Measurements from ENCODE around the gene MLIP.

Gene MLIP

DNA sequence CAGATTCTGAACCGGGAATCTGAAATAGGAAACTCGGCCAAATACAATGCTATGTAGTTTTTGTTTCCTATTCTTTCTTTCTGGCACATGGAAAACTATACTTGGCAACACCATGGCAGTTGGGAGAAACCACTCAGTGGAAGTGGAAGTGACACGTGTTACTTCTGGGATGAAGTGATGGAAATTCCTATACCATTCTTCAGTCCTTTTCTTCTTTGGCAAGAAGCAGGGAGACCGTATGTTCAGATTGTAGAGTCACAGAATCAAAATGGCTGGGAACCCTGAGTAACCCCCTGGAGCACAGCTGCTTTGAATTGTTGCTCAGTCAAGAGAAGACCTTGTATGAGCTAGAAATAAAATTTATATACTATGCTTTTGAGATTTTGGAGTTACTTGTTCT is 178.2 kb downstream of the MLIP start:
- no peak for DNase-seq

DNA sequence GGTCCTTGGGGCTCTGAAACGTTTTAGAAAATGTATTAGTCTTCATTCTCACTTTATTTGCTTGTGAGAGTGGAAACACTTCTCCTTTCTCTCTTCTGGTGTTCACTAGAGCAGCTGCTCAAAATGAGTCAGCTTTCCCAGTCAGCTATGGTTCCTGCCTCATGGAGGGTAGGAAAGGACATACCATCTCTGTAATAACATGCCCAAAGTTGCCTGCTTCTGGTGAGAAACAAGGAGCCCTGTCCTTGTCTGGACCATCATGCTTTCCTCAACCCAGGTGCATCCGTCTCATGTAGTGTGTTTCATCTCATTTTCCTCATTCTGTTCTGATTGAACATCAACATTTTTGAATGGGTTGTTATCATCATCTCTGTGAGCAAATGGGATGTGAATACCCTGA is 179.9 kb downstream of the MLIP start:
- no peak for DNase-seq

DNA sequence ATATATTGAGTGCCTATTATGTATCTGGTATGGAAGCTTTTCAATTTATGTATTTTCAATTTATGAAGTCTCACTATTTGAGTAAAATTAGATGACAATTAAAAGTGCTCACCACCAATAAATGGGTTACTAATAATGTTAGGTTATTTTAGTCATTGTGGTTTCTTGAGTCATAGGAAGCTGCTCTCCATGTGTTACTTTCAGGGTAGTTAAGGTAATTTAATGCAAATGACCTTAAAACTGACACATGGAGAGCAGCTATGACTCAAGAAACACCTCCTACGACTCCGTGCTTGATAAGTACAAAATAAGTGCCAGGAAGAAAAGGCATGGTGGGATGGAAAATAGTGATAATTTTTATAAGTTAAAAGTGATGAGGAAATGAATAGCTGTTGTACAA is 180.5 kb downstream of the MLIP start:
- no peak for DNase-seq

DNA sequence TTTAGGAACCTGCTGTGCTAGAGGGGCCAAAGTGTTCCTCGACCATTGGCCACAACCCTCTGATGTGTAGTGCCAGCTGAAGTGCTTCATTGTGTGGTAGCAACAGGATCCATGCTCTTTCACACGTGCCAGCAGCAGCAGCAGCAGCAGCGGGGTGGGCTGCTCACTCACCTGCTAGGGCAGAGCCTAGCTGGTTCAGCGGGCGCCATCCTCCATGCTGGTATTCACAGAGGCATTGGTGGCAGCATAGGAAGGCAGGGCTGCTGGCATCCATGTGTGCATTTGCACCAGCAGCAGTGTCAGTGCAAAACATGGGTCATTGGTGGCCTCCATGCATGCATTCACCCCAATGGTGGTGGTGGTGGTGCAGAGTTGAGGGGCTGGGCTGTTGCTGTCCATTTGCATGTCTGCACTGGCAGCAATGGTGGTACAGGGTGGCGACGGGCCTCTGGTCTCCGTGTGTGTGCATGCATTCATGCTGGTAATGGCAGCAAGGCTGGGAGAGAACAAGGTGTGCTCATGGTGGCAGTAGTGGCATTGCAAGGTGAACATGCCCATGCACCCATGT is 183.8 kb downstream of the MLIP start:
- no peak for DNase-seq

DNA sequence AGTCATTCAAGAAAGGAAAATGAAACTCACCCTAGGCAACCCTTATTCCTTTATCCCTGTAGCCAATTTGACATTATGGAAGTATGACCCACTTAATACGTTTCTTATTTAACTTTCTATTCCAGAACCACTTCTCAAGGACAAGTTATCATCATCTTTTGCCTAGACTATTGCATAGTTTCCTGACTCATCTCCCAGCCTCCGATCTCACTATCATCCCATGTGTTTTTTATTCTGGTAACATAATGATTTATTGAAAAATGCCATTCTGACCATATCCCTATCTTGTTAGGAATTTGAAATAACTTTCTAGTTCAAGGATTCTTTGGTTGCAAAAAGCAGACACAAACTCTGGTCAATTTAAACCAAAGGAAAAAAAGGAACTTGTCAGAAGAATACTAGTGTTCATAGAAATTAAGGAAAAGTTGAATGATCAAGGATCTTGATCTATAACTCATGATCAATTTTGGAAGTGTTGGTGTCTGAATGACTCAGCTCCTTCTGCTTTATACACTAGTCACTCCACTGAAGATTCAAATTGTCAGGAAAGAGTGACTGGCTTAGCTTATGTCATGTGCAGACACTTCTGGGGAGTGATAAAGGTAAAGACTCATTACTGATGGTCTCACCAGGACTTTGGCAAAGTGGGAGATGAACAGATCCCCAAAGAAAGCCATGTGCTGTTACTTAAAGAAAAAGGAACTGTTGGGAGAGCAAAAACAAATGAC is 188.5 kb downstream of the MLIP start:
- DNase-seq = no peak

DNA sequence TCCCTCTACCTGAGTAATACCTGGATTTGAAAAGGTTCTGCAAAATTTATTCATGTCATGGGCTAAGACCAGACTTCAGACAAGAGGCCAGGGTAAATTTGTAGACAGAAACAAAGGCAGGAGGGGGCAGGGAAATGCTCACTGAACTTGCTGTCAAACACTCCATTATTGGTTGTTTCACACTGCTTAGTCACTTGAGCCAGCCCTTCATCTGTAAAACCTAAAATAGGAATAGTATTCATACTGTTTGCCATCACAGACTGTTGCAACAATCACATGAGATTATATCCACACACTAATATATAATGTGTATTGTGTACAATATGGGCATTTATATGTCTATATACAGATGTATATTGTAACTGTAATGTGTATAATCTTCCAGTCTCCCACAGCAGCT is 190.5 kb downstream of the MLIP start:
- DNase-seq = no peak

DNA sequence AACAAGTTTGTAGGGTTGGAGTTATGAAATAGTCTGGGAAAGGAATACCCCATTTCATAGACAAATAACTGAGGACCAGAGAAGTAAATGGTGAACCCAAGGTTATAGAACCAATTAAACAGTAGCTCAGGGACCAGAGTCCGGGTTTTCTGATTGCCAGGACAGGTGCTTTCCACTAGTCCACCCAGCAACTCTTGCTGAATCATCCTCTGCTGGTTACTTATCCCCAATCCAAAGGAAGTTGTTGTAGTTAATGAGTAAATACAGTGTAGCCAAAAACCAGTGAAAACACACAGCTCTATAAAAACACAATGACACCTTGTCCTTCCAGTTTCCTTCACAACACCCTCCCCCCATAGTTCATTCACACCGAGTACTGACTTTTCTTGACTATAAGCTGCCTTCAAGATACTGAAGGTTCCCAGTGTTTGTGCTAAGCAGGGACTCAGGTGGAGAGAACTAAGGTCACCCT is 196.2 kb downstream of the MLIP start:
- no peak for DNase-seq

DNA sequence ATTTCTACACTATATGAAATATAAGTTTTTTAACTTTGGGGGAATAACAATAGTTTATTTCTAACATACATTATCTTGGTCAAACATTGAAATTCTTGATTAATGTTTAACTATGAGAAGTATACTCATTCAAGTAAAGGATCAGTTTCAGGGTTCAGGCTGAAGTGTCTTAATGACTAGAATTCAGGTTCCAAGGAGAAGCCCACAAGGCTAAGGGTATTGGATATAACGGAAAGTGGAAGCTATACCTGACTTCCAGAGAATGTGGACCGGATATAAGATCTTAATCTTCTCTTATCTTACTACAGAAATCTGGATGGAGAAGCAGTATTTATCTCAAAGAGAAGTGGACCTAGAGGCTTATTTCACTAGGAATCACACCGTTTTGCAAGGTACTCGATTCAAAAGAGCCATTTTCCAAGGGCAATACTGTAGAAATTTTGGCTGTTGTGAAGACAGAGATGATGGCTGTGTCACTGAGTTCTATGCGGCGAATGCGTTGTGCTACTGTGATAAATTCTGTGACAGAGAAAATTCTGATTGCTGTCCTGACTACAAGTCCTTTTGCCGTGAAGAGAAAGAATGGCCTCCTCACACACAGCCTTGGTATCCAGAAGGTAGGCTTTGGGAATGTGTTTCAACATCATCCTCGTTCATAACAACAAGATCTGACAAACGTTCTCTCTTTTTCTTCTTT is 197.2 kb downstream of the MLIP start, which contains the start of gene TINAG:
TINAG (plus strand) TSS at position 153 of the 697 bp plus-strand sequence; CDS start at position 263, 110 bp downstream.
- DNase-seq = no peak

DNA sequence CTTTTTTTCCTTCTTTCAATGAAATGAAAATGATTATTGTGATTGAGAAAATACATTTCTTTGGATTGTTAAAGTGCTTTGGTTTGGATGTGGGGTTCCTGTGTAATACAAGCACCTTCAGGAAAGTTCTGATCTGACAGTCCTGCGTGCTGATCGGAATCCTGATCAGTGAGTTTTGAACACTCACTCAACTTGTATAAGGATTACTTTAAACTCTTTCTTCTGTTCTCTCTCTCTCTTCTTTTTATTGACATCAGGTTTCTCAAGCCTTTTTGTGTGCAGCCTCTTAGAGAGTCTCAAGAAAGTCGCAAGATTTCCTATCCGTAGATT is 197.7 kb downstream of the MLIP start:
- DNase-seq = no peak

DNA sequence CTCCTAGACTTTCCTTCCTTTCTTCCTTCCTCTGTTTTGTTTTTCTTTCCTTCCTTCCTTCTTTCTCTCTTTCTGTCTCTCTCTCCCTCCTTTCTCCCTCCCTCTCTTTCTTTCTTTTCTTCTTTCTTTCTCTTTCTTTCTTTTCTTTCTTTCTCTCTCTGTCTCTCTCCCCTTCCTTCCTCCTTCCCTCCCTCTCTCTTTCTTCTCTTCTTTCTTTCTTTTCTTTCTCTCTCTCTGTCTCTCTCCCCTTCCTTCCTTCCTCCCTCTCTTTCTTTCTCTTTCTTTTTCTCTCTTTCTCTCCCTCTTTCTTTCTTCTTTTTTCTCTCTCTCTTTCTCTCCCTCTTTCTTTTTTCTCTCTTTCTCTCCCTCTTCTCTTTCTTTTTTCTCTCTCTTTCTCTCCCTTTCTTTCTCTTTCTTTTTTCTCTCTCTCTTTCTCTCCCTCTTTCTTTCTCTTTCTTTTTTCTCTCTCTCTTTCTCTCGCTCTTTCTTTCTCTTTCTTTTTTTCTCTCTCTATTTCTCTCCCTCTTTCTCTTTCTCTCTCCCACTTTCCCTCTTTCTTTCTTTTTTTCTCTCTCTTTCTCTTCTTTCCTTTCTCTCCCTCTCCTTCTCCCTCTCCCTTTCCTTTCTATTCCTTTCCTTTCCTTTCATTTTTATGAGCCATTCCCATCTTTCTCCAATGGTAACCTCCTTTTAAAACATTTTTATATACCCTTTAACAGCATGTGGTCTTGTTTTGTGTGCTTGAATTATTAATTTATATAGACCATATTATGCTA is 199.3 kb downstream of the MLIP start:
- DNase-seq = no peak

DNA sequence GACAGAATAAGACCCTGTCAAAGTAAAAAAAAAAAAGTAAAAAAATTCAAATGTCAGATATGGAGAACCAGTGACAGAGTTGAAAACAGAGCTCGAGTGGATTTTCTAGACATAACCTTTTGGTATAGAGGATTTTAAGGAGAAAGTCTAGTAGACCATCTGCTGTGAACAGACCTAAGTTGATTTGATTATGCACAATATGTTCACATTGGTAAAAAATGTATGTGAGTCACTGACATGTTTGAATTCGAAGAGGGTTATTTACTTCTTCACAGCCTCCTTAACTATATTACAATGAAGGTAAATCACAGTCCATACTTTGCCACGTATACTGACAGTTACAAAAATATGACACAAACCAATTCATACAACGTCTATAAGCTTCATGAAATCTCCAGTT is 204.4 kb downstream of the MLIP start:
- DNase-seq = no peak

Measured in stimulated activated CD4-positive, alpha-beta T cell treated with anti-CD3 and anti-CD28 coated beads, Interleukin-2, amount 100 ng/mL, for 24 hours (primary cell).